Parathyroid adenoma (tissue), 2 donors: ENCODE results near the gene HAGHL.

Experiments
- H2AFZ ChIP-seq: fragments of 300-600 bp; sonication (generic); one replicate; pipeline ENCODE4 v1.7.0; 2017; ENCODE audit warnings: antibody characterized with exemption, mild to moderate bottlenecking
- H3K27ac ChIP-seq: fragments of 300-600 bp; sonication (generic); one replicate; pipeline ENCODE4 v1.7.0; 2017
- H3K27me3 ChIP-seq: fragments of 300-600 bp; sonication (generic); one replicate; pipeline ENCODE4 v1.7.0; 2017; ENCODE audit warnings: low read length; ENCODE audit not compliant: control insufficient read depth, insufficient read depth
- H3K36me3 ChIP-seq: fragments of 300-600 bp; sonication (generic); one replicate; pipeline ENCODE4 v1.7.0; 2017; ENCODE audit warnings: low read length; ENCODE audit not compliant: control insufficient read depth, insufficient read depth
- H3K4me1 ChIP-seq: fragments of 300-600 bp; sonication (generic); one replicate; pipeline ENCODE4 v1.7.0; 2017; ENCODE audit warnings: control low read depth
- H3K4me2 ChIP-seq: fragments of 300-600 bp; sonication (generic); one replicate; pipeline ENCODE4 v1.7.0; 2017; ENCODE audit warnings: low read length
- H3K4me3 ChIP-seq: fragments of 300-600 bp; sonication (generic); one replicate; pipeline ENCODE4 v1.7.0; 2017; ENCODE audit warnings: low read depth, low read length
- H3K79me2 ChIP-seq: fragments of 300-600 bp; sonication (generic); one replicate; pipeline ENCODE4 v1.7.0; 2017; ENCODE audit warnings: control low read depth
- H3K9ac ChIP-seq: fragments of 300-600 bp; sonication (generic); one replicate; pipeline ENCODE4 v1.7.0; 2017; ENCODE audit warnings: mild to moderate bottlenecking
- H3K9me3 ChIP-seq: fragments of 300-600 bp; sonication (generic); one replicate; pipeline ENCODE4 v1.7.0; 2017; ENCODE audit warnings: low read length; ENCODE audit not compliant: control insufficient read depth
- CTCF ChIP-seq: fragments of 300-600 bp; sonication (generic); IDR thresholded peaks from one replicate; pipeline ENCODE4 v1.7.0; 2017; ENCODE audit warnings: antibody characterized with exemption, mild to moderate bottlenecking
- donor health status: primary hyperparathyroidism.

The HAGHL gene

GRCh38 chr16:734208-734980 is 7.5 kb downstream of the HAGHL start:
- Histone ChIP-seq H3K79me2 (no peaks in the 10 kb centered on the region), H3K36me3 (no peaks in the 10 kb centered on the region), H3K27ac (no peak overlapping the region), H3K4me2 (no peak overlapping the region), H3K9ac (no peak overlapping the region), H3K27me3 (no peaks in the 10 kb centered on the region), H3K4me1 (no peaks in the 10 kb centered on the region), H3K4me3 (no peak overlapping the region), H3K9me3 (no peaks in the 10 kb centered on the region), H2AFZ (no peak overlapping the region)
- TF ChIP-seq CTCF = no peak

- peaks cover 2% of the 10 kb centered on the region for H3K4me1 ChIP-seq
- no peaks in the 10 kb centered on the region for H3K36me3 ChIP-seq
- no peak overlapping the region for H3K4me2 ChIP-seq
- no peak overlapping the region for H2AFZ ChIP-seq
- H3K27me3 ChIP-seq = no peaks in the 10 kb centered on the region
- no peak overlapping the region for H3K9ac ChIP-seq
- peaks cover 4% of the 10 kb centered on the region for H3K79me2 ChIP-seq
- no peak overlapping the region for H3K27ac ChIP-seq
- H3K4me3 ChIP-seq = no peak overlapping the region
- no peak for TF ChIP-seq CTCF
- H3K9me3 ChIP-seq = no peaks in the 10 kb centered on the region
Observed at GRCh38 chr16:734981-735881, 8.3 kb downstream of the HAGHL start.

GRCh38 chr16:735982-736453 is 9.1 kb downstream of the HAGHL start:
- H3K9me3 ChIP-seq = no peaks in the 10 kb centered on the region
- TF ChIP-seq CTCF = no peak
- H3K79me2 ChIP-seq = peaks cover 4% of the 10 kb centered on the region
- no peak overlapping the region for H2AFZ ChIP-seq
- H3K4me3 ChIP-seq = no peak overlapping the region
- H3K9ac ChIP-seq = no peak overlapping the region
- peaks cover 2% of the 10 kb centered on the region for H3K4me1 ChIP-seq
- H3K4me2 ChIP-seq = no peak overlapping the region
- no peak overlapping the region for H3K27ac ChIP-seq
- H3K36me3 ChIP-seq = no peaks in the 10 kb centered on the region
- no peaks in the 10 kb centered on the region for H3K27me3 ChIP-seq

GRCh38 chr16:736936-737481 is 10.1 kb downstream of the HAGHL start:
- H3K79me2 ChIP-seq = peaks cover 4% of the 10 kb centered on the region
- H3K4me1 ChIP-seq = peaks cover 2% of the 10 kb centered on the region
- H3K4me3 ChIP-seq = no peak overlapping the region
- no peaks in the 10 kb centered on the region for H3K9me3 ChIP-seq
- H3K9ac ChIP-seq = no peak overlapping the region
- no peaks in the 10 kb centered on the region for H3K27me3 ChIP-seq
- no peaks in the 10 kb centered on the region for H3K36me3 ChIP-seq
- H3K27ac ChIP-seq = no peak overlapping the region
- no peak overlapping the region for H2AFZ ChIP-seq
- no peak for TF ChIP-seq CTCF
- H3K4me2 ChIP-seq = no peak overlapping the region
